H1 (cell line): Measurements from ENCODE around the gene ACYP2. TPM values are rescaled to one million over a fixed set of nuclear protein-coding genes. Genes with fewer than 3 reads are reported as not detected.

ENCODE experiments used
- CTCF ChIA-PET: fragments of 300-600 bp; sonication (Branson Sonifier 250); formaldehyde crosslinking; loops from one replicate; lab custom pipeline; 2021; ENCODE audit not compliant: partially characterized antibody; lab: Charles Lee
- POLR2A ChIA-PET: fragments of 300-600 bp; sonication (Branson Sonifier 250); formaldehyde crosslinking; loops from one replicate; lab custom pipeline; 2021; ENCODE audit warnings: inconsistent platforms; ENCODE audit not compliant: partially characterized antibody; lab: Charles Lee
- DNase-seq, 2 experiments: peaks; one replicate each; pipeline versions ENCODE4 v3.0.0 to v3.0.0-alpha.2; 2010 to 2022; ENCODE audit warnings: low spot score in 2 of 2, low read depth in 1 of 2, mixed read lengths in 1 of 2
- FAIRE-seq: peaks from 2 replicates; lab custom pipeline; 2011; peaks lifted over from hg19 to GRCh38; lab: Jason Lieb, UNC
- H2AFZ ChIP-seq: 2 replicates; pipeline ENCODE4 v1.8.1; 2012; ENCODE audit warnings: low read length, inconsistent platforms
- H2AK5ac ChIP-seq: 2 replicates; pipeline ENCODE4 v1.6.1; 2013; ENCODE audit warnings: low read depth, low read length
- H2BK120ac ChIP-seq: replicated peaks from 2 replicates; pipeline ENCODE3; 2013; ENCODE audit warnings: low read depth, low read length, inconsistent platforms
- H2BK12ac ChIP-seq: 2 replicates; pipeline ENCODE4 v1.6.1; 2013; ENCODE audit warnings: low read depth, low read length
- H2BK15ac ChIP-seq: 2 replicates; pipeline ENCODE4 v1.6.1; 2013; ENCODE audit warnings: low read length
- H2BK20ac ChIP-seq: 2 replicates; pipeline ENCODE4 v1.6.1; 2013; ENCODE audit warnings: low read length
- H2BK5ac ChIP-seq: 2 replicates; pipeline ENCODE4 v1.6.1; 2013; ENCODE audit warnings: low read depth, low read length
- H3K14ac ChIP-seq: 2 replicates; pipeline ENCODE4 v1.6.1; 2013; ENCODE audit warnings: inconsistent platforms; ENCODE audit not compliant: insufficient read length
- H3K18ac ChIP-seq: 2 replicates; pipeline ENCODE4 v1.6.1; 2013; ENCODE audit warnings: low read length; ENCODE audit errors: extremely low read depth
- H3K23ac ChIP-seq: 2 replicates; pipeline ENCODE4 v1.6.1; 2013; ENCODE audit warnings: inconsistent platforms; ENCODE audit not compliant: insufficient read length
- H3K23me2 ChIP-seq: 2 replicates; pipeline ENCODE4 v1.6.1; 2013; ENCODE audit warnings: low read depth, low read length
- H3K27ac ChIP-seq: 2 replicates; pipeline ENCODE4 v1.6.1; 2011; ENCODE audit warnings: low read depth, low read length, inconsistent platforms
- H3K27me3 ChIP-seq, 4 experiments: replicated peaks in 1 of 4; 1 replicate in 1 of 4; 2 replicates in 3 of 4; pipeline versions ENCODE4 v1.6.1 to v1.8.1; 2011 to 2013; ENCODE audit warnings: low read length in 3 of 4, mild to moderate bottlenecking in 3 of 4, inconsistent platforms in 2 of 4, mixed read lengths in 2 of 4, moderate library complexity in 1 of 4; ENCODE audit not compliant: control insufficient read depth in 3 of 4, insufficient read depth in 3 of 4; ENCODE audit errors: extremely low read depth in 1 of 4
- H3K36me3 ChIP-seq, 4 experiments: 2 replicates each; pipeline versions ENCODE4 v1.6.1 to v1.8.1; 2011 to 2013; ENCODE audit warnings: mild to moderate bottlenecking in 4 of 4, low read length in 3 of 4, moderate library complexity in 2 of 4, control low read depth in 1 of 4, inconsistent platforms in 1 of 4; ENCODE audit not compliant: insufficient read depth in 4 of 4, control insufficient read depth in 2 of 4
- H3K4ac ChIP-seq: replicated peaks from 2 replicates; pipeline ENCODE3; 2013; ENCODE audit warnings: low read length, low read depth, mixed read lengths, inconsistent platforms; ENCODE audit not compliant: insufficient read length
- H3K4me1 ChIP-seq, 4 experiments: replicated peaks in 1 of 4; 1 replicate in 1 of 4; 2 replicates in 3 of 4; pipeline versions ENCODE4 v1.6.1 to v1.8.1; 2011 to 2013; ENCODE audit warnings: low read length in 3 of 4, inconsistent platforms in 2 of 4, mixed read lengths in 1 of 4; ENCODE audit not compliant: insufficient read depth in 4 of 4, control insufficient read depth in 3 of 4
- H3K4me2 ChIP-seq, 2 experiments: 2 replicates each; pipeline versions ENCODE4 v1.6.1 to v1.8.1; 2011 to 2013; ENCODE audit warnings: low read depth in 2 of 2, low read length in 2 of 2, control low read depth in 1 of 2, inconsistent platforms in 1 of 2, mild to moderate bottlenecking in 1 of 2; ENCODE audit not compliant: insufficient read depth in 1 of 2
- H3K4me3 ChIP-seq, 4 experiments: fragments of 200-600, 300-600 bp in 1 of 4; sonication (generic), shearing (Covaris generic), sonication (Bioruptor Twin) in 1 of 4; 2 replicates each; pipeline versions ENCODE4 v1.5.1 to v1.8.1; 2011 to 2016; ENCODE audit warnings: low read length in 4 of 4, low read depth in 3 of 4, control low read depth in 2 of 4, inconsistent platforms in 2 of 4, mild to moderate bottlenecking in 2 of 4, mixed read lengths in 1 of 4, moderate library complexity in 1 of 4; ENCODE audit not compliant: insufficient read depth in 2 of 4; ENCODE audit errors: extremely low read depth in 1 of 4
- H3K56ac ChIP-seq: replicated peaks from 2 replicates; pipeline ENCODE3; 2013; ENCODE audit warnings: low read depth, mild to moderate bottlenecking, mixed read lengths, low read length, inconsistent platforms; ENCODE audit not compliant: insufficient read length
- H3K79me1 ChIP-seq: 2 replicates; pipeline ENCODE4 v1.6.1; 2013; ENCODE audit warnings: low read depth, low read length, control low read depth
- H3K79me2 ChIP-seq, 2 experiments: 2 replicates each; pipeline versions ENCODE4 v1.6.1 to v1.8.1; 2012 to 2013; ENCODE audit warnings: low read length in 2 of 2, mild to moderate bottlenecking in 2 of 2, inconsistent platforms in 1 of 2; ENCODE audit not compliant: insufficient read depth in 2 of 2, control insufficient read depth in 1 of 2
- H3K9ac ChIP-seq, 4 experiments: replicated peaks in 1 of 4; 1 replicate in 1 of 4; 2 replicates in 3 of 4; pipeline versions ENCODE4 v1.6.1 to v1.8.1; 2011 to 2013; ENCODE audit warnings: low read depth in 3 of 4, low read length in 3 of 4, control low read depth in 2 of 4, mild to moderate bottlenecking in 2 of 4, moderate library complexity in 2 of 4, inconsistent platforms in 1 of 4; ENCODE audit errors: extremely low read depth in 1 of 4
- H3K9me3 ChIP-seq, 2 experiments: 2 replicates each; pipeline versions ENCODE4 v1.6.1 to v1.8.1; 2012 to 2013; ENCODE audit warnings: mild to moderate bottlenecking in 2 of 2, moderate library complexity in 2 of 2, control low read depth in 1 of 2, inconsistent platforms in 1 of 2, low read depth in 1 of 2, low read length in 1 of 2, mixed read lengths in 1 of 2; ENCODE audit not compliant: insufficient read depth in 2 of 2
- H4K20me1 ChIP-seq, 2 experiments: replicated peaks in 1 of 2; 2 replicates each; pipeline versions ENCODE3 to v1.8.1; 2011 to 2013; ENCODE audit warnings: inconsistent platforms in 2 of 2, low read length in 2 of 2, mild to moderate bottlenecking in 1 of 2; ENCODE audit not compliant: insufficient read depth in 2 of 2, control insufficient read depth in 1 of 2
- H4K5ac ChIP-seq: 2 replicates; pipeline ENCODE4 v1.6.1; 2013; ENCODE audit warnings: low read length, low read depth, mixed read lengths, inconsistent platforms; ENCODE audit not compliant: insufficient read length
- H4K8ac ChIP-seq: 2 replicates; pipeline ENCODE4 v1.8.0; 2013; ENCODE audit warnings: mild to moderate bottlenecking, moderate library complexity, low read length, inconsistent platforms; ENCODE audit not compliant: insufficient read depth; ENCODE audit errors: extremely low read depth
- H4K91ac ChIP-seq: replicated peaks from 2 replicates; pipeline ENCODE3; 2013; ENCODE audit warnings: low read length, mixed read lengths, inconsistent platforms; ENCODE audit not compliant: insufficient read length
- BCL11A ChIP-seq, 2 experiments: IDR thresholded peaks; one replicate each; pipeline ENCODE4 v1.6.1; 2011; ENCODE audit warnings: low read depth in 2 of 2, low read length in 2 of 2, mild to moderate bottlenecking in 2 of 2
- EP300 ChIP-seq, 2 experiments: IDR thresholded peaks; 1 replicate in 1 of 2; 2 replicates in 1 of 2; pipeline ENCODE4 v1.6.1; 2011 to 2012; ENCODE audit warnings: low read depth in 2 of 2, low read length in 2 of 2, mild to moderate bottlenecking in 2 of 2, borderline replicate concordance in 1 of 2, inconsistent platforms in 1 of 2, moderate library complexity in 1 of 2
- EZH2 ChIP-seq: fragments of 200-600 bp; sonication (generic); IDR thresholded peaks from 2 replicates; pipeline ENCODE4 v1.7.1; 2012; ENCODE audit warnings: low read depth, mild to moderate bottlenecking, moderate library complexity, low read length, inconsistent platforms; ENCODE audit not compliant: severe bottlenecking
- JUND ChIP-seq: IDR thresholded peaks from 2 replicates; pipeline ENCODE4 v1.6.1; 2011; ENCODE audit warnings: mild to moderate bottlenecking, improper control_type of control experiment, low read length
- PHF8 ChIP-seq: fragments of 200-600 bp; sonication (generic); conservative IDR thresholded peaks from 2 replicates; pipeline ENCODE4 v1.7.1; 2012; ENCODE audit warnings: low read depth, mild to moderate bottlenecking, inconsistent platforms, low read length, moderate library complexity
- POLR2A ChIP-seq, 2 experiments: IDR thresholded peaks; 1 replicate in 1 of 2; 2 replicates in 1 of 2; pipeline ENCODE4 v1.6.1; 2011; ENCODE audit warnings: low read depth in 2 of 2, low read length in 2 of 2, mild to moderate bottlenecking in 2 of 2; ENCODE audit errors: control extremely low read depth in 1 of 2
- POLR2AphosphoS5 ChIP-seq: IDR thresholded peaks from 2 replicates; pipeline ENCODE4 v1.6.1; 2011; ENCODE audit warnings: low read depth, low read length
- RBBP5 ChIP-seq: IDR thresholded peaks from 2 replicates; pipeline ENCODE4 v1.7.1; 2012; ENCODE audit warnings: low read depth, mild to moderate bottlenecking, inconsistent platforms, low read length, moderate library complexity, borderline replicate concordance
- SAP30 ChIP-seq: fragments of 300-600 bp; sonication (generic); IDR thresholded peaks from 2 replicates; pipeline ENCODE4 v1.7.1; 2012; ENCODE audit warnings: low read length, moderate library complexity, mild to moderate bottlenecking, inconsistent platforms; ENCODE audit not compliant: insufficient read depth, insufficient replicate concordance
- SIX5 ChIP-seq: IDR thresholded peaks from 2 replicates; pipeline ENCODE4 v1.6.1; 2011; ENCODE audit warnings: mild to moderate bottlenecking, low read depth, low read length
- SP2 ChIP-seq: IDR thresholded peaks from 2 replicates; pipeline ENCODE4 v1.6.1; 2012; ENCODE audit warnings: mild to moderate bottlenecking, low read length, inconsistent platforms
- TAF1 ChIP-seq: IDR thresholded peaks from 2 replicates; pipeline ENCODE4 v1.6.1; 2011; ENCODE audit warnings: mild to moderate bottlenecking, low read depth, low read length
- TEAD4 ChIP-seq: IDR thresholded peaks from 2 replicates; pipeline ENCODE4 v1.6.1; 2012; ENCODE audit warnings: low read depth, low read length, inconsistent platforms, mixed read lengths
- ZNF274 ChIP-seq: IDR thresholded peaks from 2 replicates; pipeline ENCODE4 v1.7.0; 2012; ENCODE audit warnings: low read length, borderline replicate concordance; ENCODE audit errors: extremely low read depth
- WGBS, 2 experiments: shearing (Covaris generic) in 1 of 2; methylation state at CpG; one replicate each; pipeline versions ENCODE4 v1.1.6 to v1.1.7; 2013 to 2015; ENCODE audit warnings: low lambda C conversion rate in 2 of 2, mixed read lengths in 2 of 2, inconsistent platforms in 1 of 2, low coverage in 1 of 2, missing lambda C conversion rate in 1 of 2; ENCODE audit not compliant: insufficient replicate concordance in 2 of 2, insufficient coverage in 1 of 2, insufficient read length in 1 of 2; ENCODE audit errors: extremely low coverage in 1 of 2, missing lambda C conversion rate in 1 of 2; 5-methylcytosine and 5-hydroxymethylcytosine counted together
- polyA plus RNA-seq, 7 experiments: library from polyadenylated mRNA; depleted of rRNA in 3 of 7; stranded (reverse) in 5 of 7; unstranded in 2 of 7; fragments of >200 nt in 5 of 7; fragments of 200-250 nt in 2 of 7; gene quantifications; 1 replicate in 5 of 7; 2 replicates in 1 of 7; 4 replicates in 1 of 7; pipeline versions ENCODE4 v1.2.1 to v1.2.3, GENCODE V29; 2011 to 2013; ENCODE audit warnings: missing spikeins in 2 of 7, mixed read lengths in 2 of 7
- total RNA-seq: library from RNA; stranded (reverse); fragmentation: NEBNext Ultra II Directional; extraction: Animal tissue kit (Norgen Biotek cat#: 25700); gene quantifications from 2 replicates; pipeline ENCODE4 v1.2.1, GENCODE V29; 2021
- TF ChIP-seq, protein P1 (sequence below): IDR thresholded peaks from 2 replicates; pipeline ENCODE4 v1.6.1; 2011; ENCODE audit warnings: low read depth, mild to moderate bottlenecking, low read length; ENCODE audit not compliant: insufficient read depth

The ACYP2 gene
- total and polyA plus RNA-seq, 2 of the 8 experiments (the other 6 are each of a cell fraction or from before 2014, with no cell fraction given) = 3.4 to 4.4 TPM

DNA sequence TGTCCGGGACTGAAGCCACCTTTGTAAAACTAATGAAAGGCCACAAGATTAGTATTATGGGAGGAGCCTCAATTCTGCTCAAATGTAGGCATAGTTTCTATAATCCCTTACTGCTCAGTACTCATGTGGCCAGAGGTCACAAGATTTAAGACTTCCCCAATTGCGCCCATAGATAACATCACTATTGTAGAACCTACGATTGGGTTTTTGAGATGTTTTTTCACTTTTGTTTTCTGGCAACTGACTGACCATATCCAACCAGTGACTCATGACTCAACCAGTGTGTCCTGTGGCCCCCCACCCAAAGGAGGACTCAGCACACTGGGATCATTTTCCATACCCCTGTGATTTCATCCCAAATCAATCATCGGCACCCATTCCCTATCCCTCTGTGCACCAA, 155.8 kb downstream of the ACYP2 start:
- Histone ChIP-seq H3K36me3 (no peaks in the 10 kb centered on the region), H2BK120ac (no peak overlapping the region), H4K5ac (no peak overlapping the region), H3K9ac (no peak overlapping the region), H3K23ac (no peak overlapping the region), H3K79me1 (no peaks in the 10 kb centered on the region), H3K79me2 (no peaks in the 10 kb centered on the region), H4K20me1 (no peaks in the 10 kb centered on the region), H3K9me3 (0 out of 4 replicates have a peak, but pooled peaks cover 0 to 4% of the 10 kb centered on the region in 2 experiments), H3K56ac (no peak overlapping the region), H2BK5ac (no peak overlapping the region), H3K23me2 (no peaks in the 10 kb centered on the region), H2AFZ (no peak overlapping the region), H3K4me1 (no peaks in the 10 kb centered on the region), H3K27me3 (no peaks in the 10 kb centered on the region), H4K8ac (no peak overlapping the region), H3K14ac (no peak overlapping the region), H2BK20ac (no peak overlapping the region), H3K4me2 (no peak overlapping the region), H3K27ac (no peak overlapping the region), H3K4ac (no peak overlapping the region), H2BK12ac (no peak overlapping the region), H3K4me3 (no peak overlapping the region), H2BK15ac (no peak overlapping the region), H3K18ac (no peak overlapping the region), H4K91ac (no peak overlapping the region), H2AK5ac (no peak overlapping the region)
- DNase-seq (no peak), FAIRE-seq (no peak)
- ChIA-PET CTCF (interaction anchor here (2.9 kb wide), 1 partner anchor 8 kb away, joined by 15 read pairs; no protein-coding TSS in a partner anchor), POLR2A (no interaction called here)
- 79% methylated on average over 4 of the region's 4 CpGs; no CpG with 5 or more reads in 1 of the 2 experiments for WGBS, 2 experiments
- no peak for TF ChIP-seq ZNF274
- TF ChIP-seq POLR2A (IDR thresholded peaks at IDR 0.05; ENCODE audit: control extremely low read depth in 1 of 2, low read depth in 2 of 2, low read length in 2 of 2) = no peak
- no peak for TF ChIP-seq BCL11A (IDR thresholded peaks at IDR 0.05; ENCODE audit: low read depth in 2 of 2, low read length in 2 of 2)
- TF ChIP-seq SAP30 = no peak
- TF ChIP-seq PHF8 = no peak
- no peak for TF ChIP-seq TAF1
- TF ChIP-seq POLR2AphosphoS5 = no peak
- TF ChIP-seq EP300 (IDR thresholded peaks at IDR 0.05; ENCODE audit: borderline replicate concordance in 1 of 2, low read depth in 2 of 2, low read length in 2 of 2) = no peak
- no peak for TF ChIP-seq SP2
- TF ChIP-seq TEAD4 = no peak
- no peak for TF ChIP-seq SIX5
- no peak for TF ChIP-seq JUND
- TF ChIP-seq EZH2 = no peak
- TF ChIP-seq, protein P1, sequence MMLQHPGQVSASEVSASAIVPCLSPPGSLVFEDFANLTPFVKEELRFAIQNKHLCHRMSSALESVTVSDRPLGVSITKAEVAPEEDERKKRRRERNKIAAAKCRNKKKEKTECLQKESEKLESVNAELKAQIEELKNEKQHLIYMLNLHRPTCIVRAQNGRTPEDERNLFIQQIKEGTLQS = no peak
- TF ChIP-seq RBBP5 = no peak
